HFF-Myc (cell line): ENCODE data around the gene OSBPL5.

ENCODE experiments used
- DNase-seq: peaks from one replicate; pipeline ENCODE4 v3.0.0-alpha.2; 2011; ENCODE audit warnings: low read depth; ENCODE audit errors: extremely low read depth
- H3K4me3 ChIP-seq: replicated peaks from 2 replicates; pipeline ENCODE4 v1.5.1; 2011; ENCODE audit warnings: low read depth, mild to moderate bottlenecking, control low read depth, low read length
- TF ChIP-seq, protein P1 (sequence below): IDR thresholded peaks from 2 replicates; pipeline ENCODE4 v1.5.1; 2012; ENCODE audit warnings: mild to moderate bottlenecking, low read depth, low read length, control low read depth; ENCODE audit errors: missing control alignments

Gene OSBPL5

GRCh38 chr11:3201677-3202181 is 36.6 kb upstream of the OSBPL5 start:
- DNase-seq = no peak
- TF ChIP-seq, protein P1, sequence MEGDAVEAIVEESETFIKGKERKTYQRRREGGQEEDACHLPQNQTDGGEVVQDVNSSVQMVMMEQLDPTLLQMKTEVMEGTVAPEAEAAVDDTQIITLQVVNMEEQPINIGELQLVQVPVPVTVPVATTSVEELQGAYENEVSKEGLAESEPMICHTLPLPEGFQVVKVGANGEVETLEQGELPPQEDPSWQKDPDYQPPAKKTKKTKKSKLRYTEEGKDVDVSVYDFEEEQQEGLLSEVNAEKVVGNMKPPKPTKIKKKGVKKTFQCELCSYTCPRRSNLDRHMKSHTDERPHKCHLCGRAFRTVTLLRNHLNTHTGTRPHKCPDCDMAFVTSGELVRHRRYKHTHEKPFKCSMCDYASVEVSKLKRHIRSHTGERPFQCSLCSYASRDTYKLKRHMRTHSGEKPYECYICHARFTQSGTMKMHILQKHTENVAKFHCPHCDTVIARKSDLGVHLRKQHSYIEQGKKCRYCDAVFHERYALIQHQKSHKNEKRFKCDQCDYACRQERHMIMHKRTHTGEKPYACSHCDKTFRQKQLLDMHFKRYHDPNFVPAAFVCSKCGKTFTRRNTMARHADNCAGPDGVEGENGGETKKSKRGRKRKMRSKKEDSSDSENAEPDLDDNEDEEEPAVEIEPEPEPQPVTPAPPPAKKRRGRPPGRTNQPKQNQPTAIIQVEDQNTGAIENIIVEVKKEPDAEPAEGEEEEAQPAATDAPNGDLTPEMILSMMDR = no peak
- no peak overlapping the region for H3K4me3 ChIP-seq

GRCh38 chr11:3201112-3201581 is 36.0 kb upstream of the OSBPL5 start:
- DNase-seq = no peak
- TF ChIP-seq, protein P1 = no peak
- no peak overlapping the region for H3K4me3 ChIP-seq

DNA sequence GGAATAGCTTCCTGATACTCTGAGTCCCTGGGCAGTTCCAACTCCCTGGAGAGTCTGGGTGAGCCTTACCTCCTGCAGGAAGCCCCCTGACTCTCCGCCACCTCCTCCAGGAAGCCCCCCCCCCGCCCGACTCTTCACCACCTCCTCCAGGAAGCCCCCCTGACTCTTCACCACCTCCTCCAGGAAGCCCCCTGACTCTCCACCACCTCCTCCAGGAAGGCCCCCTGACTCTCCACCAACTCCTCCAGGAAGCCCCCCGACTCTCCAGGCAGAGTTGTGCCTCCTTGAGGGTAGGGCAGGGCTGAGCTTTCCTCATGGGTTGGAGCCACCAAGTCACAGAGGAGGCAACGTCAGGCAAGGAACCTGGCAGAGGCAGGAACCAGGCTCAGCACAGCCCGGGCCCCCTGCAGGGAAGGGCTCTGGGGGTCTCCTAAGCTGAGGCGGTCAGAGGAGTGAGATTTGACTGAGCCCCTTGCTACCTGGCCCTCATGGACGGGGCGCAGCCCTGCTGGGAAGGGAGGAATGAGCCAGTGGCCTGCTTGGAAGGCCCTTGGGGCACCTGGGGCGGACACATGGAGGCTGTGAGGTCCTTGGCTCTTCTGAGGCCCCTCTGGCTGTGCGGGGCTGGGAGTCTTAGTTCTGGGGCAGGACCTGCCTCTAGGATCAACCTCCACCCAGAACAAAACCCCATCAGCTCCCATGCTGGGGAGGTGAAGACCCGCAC is 35.4 kb upstream of the OSBPL5 start:
- no peak for DNase-seq
- TF ChIP-seq, protein P1 = no peak
- H3K4me3 ChIP-seq = no peak overlapping the region

- H3K4me3 ChIP-seq = no peak overlapping the region
- TF ChIP-seq, protein P1 = no peak
- no peak for DNase-seq
Observed at GRCh38 chr11:3199537-3200295, 34.6 kb upstream of the OSBPL5 start.

GRCh38 chr11:3198815-3199214 is 33.7 kb upstream of the OSBPL5 start:
- no peak for DNase-seq
- no peak overlapping the region for H3K4me3 ChIP-seq
- TF ChIP-seq, protein P1 = no peak

DNA sequence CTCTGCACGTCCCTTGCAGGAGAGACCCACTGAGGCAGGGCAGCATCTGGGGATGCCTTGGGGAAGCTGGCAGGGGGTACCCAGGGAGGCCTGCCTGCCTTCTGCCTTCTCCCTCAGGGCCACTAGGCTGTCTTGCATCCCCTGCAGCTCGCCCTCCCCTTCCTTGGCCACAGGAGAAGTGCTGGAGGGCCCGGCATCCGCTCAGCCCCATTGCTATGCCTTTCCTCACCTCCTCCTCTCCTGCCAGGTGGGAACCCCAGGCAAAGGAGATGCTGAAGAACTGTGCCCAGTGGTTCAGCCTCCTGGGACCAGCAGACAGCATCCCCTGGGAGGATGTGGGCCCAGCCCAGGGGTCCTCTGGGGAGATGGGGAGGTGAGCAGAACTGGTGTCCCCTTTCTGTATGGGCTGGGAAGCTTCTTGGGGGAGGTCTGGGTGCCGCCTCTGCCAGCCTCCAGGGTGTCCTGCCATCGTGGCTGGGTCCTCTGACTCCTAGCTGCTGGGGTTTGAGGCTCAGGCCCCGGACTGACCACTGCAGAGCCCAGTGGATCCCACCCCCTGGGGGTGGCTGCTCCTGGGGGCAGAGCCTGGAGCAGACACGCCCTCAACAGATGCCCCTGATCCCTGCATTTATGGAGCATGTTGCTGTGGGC is 32.9 kb upstream of the OSBPL5 start:
- no peak for DNase-seq
- TF ChIP-seq, protein P1 = no peak
- no peak overlapping the region for H3K4me3 ChIP-seq
